Coronary artery (tissue), 2 donors: ENCODE data around the gene SNX13.

Source experiments
- DNase-seq: peaks from one replicate; pipeline ENCODE4 v3.0.0-alpha.2; 2017; ENCODE audit warnings: low spot score
- H3K27ac ChIP-seq, 2 donors: fragments of 200-600 bp; sonication (generic); one replicate each; pipeline ENCODE4 v1.5.1; 2016 to 2019
- H3K4me3 ChIP-seq: fragments of 200-600 bp; sonication (generic); 2 replicates; pipeline ENCODE4 v1.5.1; 2016; ENCODE audit warnings: mild to moderate bottlenecking, moderate library complexity
- CTCF ChIP-seq: fragments of 200-600 bp; sonication (generic); IDR thresholded peaks from one replicate; pipeline ENCODE4 v1.5.1; 2019; ENCODE audit warnings: antibody characterized with exemption

SNX13 gene

GRCh38 chr7:17963281-17963680, 23.0 kb upstream of the SNX13 start:
- Histone ChIP-seq H3K27ac (no peak overlapping the region), H3K4me3 (no peak overlapping the region)
- DNase-seq = no peak
- TF ChIP-seq CTCF = no peak

GRCh38 chr7:17962652-17963051, 22.4 kb upstream of the SNX13 start:
- no peak for DNase-seq
- no peak for TF ChIP-seq CTCF
- H3K27ac ChIP-seq = no peak overlapping the region
- no peak overlapping the region for H3K4me3 ChIP-seq

- TF ChIP-seq CTCF = no peak
- H3K27ac ChIP-seq = no peak overlapping the region
- no peak overlapping the region for H3K4me3 ChIP-seq
- DNase-seq = no peak
Observed at GRCh38 chr7:17957871-17958270, 17.6 kb upstream of the SNX13 start.

GRCh38 chr7:17952387-17952786, 12.1 kb upstream of the SNX13 start:
- no peak for TF ChIP-seq CTCF
- H3K4me3 ChIP-seq = no peak overlapping the region

GRCh38 chr7:17951742-17952254, 11.5 kb upstream of the SNX13 start:
- TF ChIP-seq CTCF = no peak
- H3K4me3 ChIP-seq = no peak overlapping the region
- no peak for DNase-seq
- no peak overlapping the region for H3K27ac ChIP-seq

More at GRCh38 chr7:17952387-17952786, 12.1 kb upstream of the SNX13 start:
- no peak for DNase-seq
- no peak overlapping the region for H3K27ac ChIP-seq

- H3K4me3 ChIP-seq = no peak overlapping the region
- DNase-seq = no peak
- TF ChIP-seq CTCF = no peak
- no peak overlapping the region for H3K27ac ChIP-seq
Observed at GRCh38 chr7:17948526-17949238, 8.4 kb upstream of the SNX13 start.

- no peak for DNase-seq
- no peak overlapping the region for H3K4me3 ChIP-seq
- TF ChIP-seq CTCF = no peak
- peak overlapping the region in 1 of 2 donors; percentile 62 for H3K27ac ChIP-seq
Observed at GRCh38 chr7:17947620-17948019, 7.3 kb upstream of the SNX13 start.
